ENCODE data around the gene VWA2. TPM values are rescaled to one million over a fixed set of nuclear protein-coding genes. Genes with fewer than 3 reads are reported as not detected.

The VWA2 gene
- total RNA-seq, 1 experiment from 2014 or later: not detected

DNA sequence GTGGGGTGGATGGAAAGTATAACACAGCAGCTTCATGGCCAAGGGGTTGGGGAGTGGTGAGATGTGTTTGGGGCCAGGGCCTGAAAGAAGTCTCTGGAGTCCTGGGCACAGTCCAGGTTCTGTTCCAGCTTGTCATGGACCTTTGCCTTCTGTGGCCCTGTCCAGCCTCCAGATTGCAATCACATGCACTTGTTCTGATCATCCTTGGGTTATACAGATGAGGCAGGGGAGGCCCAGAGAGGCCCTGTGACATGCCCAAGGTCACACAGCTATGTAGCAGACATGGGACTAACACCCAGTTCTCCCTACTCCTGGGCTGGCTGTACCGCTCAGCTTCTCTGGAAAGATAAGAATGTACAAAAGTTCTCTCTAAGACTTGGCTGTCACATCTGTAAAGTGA lies 11.7 kb downstream of the VWA2 start:
- DNase-seq: no peak
- Histone ChIP-seq H3K27ac (ENCODE audit: low read length) (no peak overlapping the region), H3K4me1 (ENCODE audit: low read length) (no peaks in the 10 kb centered on the region), H3K9ac (ENCODE audit: low read length) (no peak overlapping the region), H3K4me2 (ENCODE audit: low read depth, low read length, poor library complexity, severe bottlenecking) (no peak overlapping the region), H3K36me3 (ENCODE audit: insufficient read depth, low read length) (no peaks in the 10 kb centered on the region), H3K9me3 (ENCODE audit: low read length) (no peaks in the 10 kb centered on the region), H3K27me3 (ENCODE audit: low read length) (no peaks in the 10 kb centered on the region), H2AFZ (ENCODE audit: low read length) (no peak overlapping the region), H4K20me1 (ENCODE audit: insufficient read depth, low read depth, low read length) (no peaks in the 10 kb centered on the region), H3K4me3 (ENCODE audit: low read length) (no peak overlapping the region), H3K9me2 (replicated peaks; ENCODE audit: insufficient read depth, low read length) (no peaks in the 10 kb centered on the region), H3K79me2 (ENCODE audit: low read length) (no peaks in the 10 kb centered on the region)

DNA sequence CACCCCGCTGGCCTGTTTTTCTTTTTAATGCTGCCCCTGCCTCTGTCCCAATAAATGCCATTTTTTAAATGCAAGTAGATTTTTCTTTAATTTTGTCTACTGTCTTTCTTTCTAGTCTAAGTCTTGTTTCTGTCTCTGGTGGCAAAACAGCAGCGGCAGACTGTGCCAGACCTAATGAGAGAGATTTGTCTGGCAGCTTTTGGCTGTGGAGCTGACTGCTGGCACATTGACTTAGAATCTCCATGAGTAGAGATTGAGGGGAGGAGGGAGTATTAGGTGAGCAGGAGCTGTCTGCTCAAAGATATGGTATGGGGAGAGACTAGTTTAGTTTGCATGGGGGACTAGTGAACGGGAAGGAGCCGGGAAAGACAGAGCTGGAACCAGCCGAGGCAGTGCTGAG lies 13.0 kb downstream of the VWA2 start:
- no peaks in the 10 kb centered on the region for H3K9me2 ChIP-seq (replicated peaks; ENCODE audit: insufficient read depth, low read length)
- H3K4me3 ChIP-seq (ENCODE audit: low read length): no peak overlapping the region
- H3K27ac ChIP-seq (ENCODE audit: low read length): no peak overlapping the region
- no peaks in the 10 kb centered on the region for H3K79me2 ChIP-seq (ENCODE audit: low read length)
- H3K4me1 ChIP-seq (ENCODE audit: low read length): no peaks in the 10 kb centered on the region
- H3K36me3 ChIP-seq (ENCODE audit: insufficient read depth, low read length): no peaks in the 10 kb centered on the region
- no peak overlapping the region for H3K9ac ChIP-seq (ENCODE audit: low read length)
- H3K27me3 ChIP-seq (ENCODE audit: low read length): no peaks in the 10 kb centered on the region
- no peaks in the 10 kb centered on the region for H4K20me1 ChIP-seq (ENCODE audit: insufficient read depth, low read depth, low read length)
- no peaks in the 10 kb centered on the region for H3K9me3 ChIP-seq (ENCODE audit: low read length)
- no peak for DNase-seq
- H2AFZ ChIP-seq (ENCODE audit: low read length): no peak overlapping the region
- H3K4me2 ChIP-seq (ENCODE audit: low read depth, low read length, poor library complexity, severe bottlenecking): no peak overlapping the region

DNA sequence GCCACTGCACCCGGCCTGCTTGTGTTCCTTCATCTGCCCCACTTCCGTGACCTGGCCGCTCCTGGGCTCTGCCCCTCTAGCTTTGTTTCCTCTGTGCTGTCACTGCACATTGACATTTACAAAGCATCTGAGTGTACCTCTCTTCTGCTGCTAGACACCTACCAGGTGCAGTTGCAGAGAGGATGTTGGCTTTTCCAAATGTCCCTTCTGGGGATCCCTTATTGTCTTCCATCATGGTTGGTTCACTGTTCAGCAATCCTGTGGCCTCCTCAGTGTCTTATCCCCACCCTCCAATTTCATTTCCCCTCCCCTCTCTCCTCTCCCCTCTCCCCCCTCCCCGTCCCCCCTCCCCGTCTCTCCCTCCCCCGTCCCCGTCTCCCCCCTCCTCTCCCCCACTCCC lies 13.8 kb downstream of the VWA2 start:
- H3K36me3 ChIP-seq (ENCODE audit: insufficient read depth, low read length): no peaks in the 10 kb centered on the region
- H3K4me1 ChIP-seq (ENCODE audit: low read length): no peaks in the 10 kb centered on the region
- no peaks in the 10 kb centered on the region for H3K9me3 ChIP-seq (ENCODE audit: low read length)
- H3K27ac ChIP-seq (ENCODE audit: low read length): no peak overlapping the region
- no peaks in the 10 kb centered on the region for H4K20me1 ChIP-seq (ENCODE audit: insufficient read depth, low read depth, low read length)
- no peak overlapping the region for H3K9ac ChIP-seq (ENCODE audit: low read length)
- no peak overlapping the region for H3K4me3 ChIP-seq (ENCODE audit: low read length)
- no peak overlapping the region for H2AFZ ChIP-seq (ENCODE audit: low read length)
- no peaks in the 10 kb centered on the region for H3K9me2 ChIP-seq (replicated peaks; ENCODE audit: insufficient read depth, low read length)
- DNase-seq: no peak
- no peak overlapping the region for H3K4me2 ChIP-seq (ENCODE audit: low read depth, low read length, poor library complexity, severe bottlenecking)
- no peaks in the 10 kb centered on the region for H3K79me2 ChIP-seq (ENCODE audit: low read length)
- H3K27me3 ChIP-seq (ENCODE audit: low read length): no peaks in the 10 kb centered on the region

DNA sequence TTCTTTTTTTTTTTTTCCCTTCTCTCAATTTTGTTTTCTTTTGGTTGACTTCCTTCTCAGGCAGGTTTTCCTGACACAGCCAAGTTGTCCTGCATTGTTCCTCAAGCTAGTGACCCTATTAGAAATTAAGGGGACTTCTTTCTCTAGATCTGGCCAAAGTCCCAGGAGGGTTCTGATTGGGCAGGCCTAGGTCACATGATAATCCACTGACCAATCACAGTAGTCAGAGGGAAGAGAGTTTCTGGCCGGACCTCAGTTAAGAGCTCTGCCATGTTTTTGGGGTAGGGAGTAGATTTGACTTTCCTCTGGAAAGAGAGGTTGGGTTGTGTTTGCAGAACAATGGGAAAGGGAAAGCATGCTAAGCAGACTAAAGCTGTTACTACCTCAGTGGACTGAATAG lies 16.2 kb downstream of the VWA2 start:
- no peaks in the 10 kb centered on the region for H3K9me3 ChIP-seq (ENCODE audit: low read length)
- no peak for DNase-seq
- H3K27me3 ChIP-seq (ENCODE audit: low read length): no peaks in the 10 kb centered on the region
- no peaks in the 10 kb centered on the region for H3K79me2 ChIP-seq (ENCODE audit: low read length)
- H3K9me2 ChIP-seq (replicated peaks; ENCODE audit: insufficient read depth, low read length): no peaks in the 10 kb centered on the region
- no peaks in the 10 kb centered on the region for H3K4me1 ChIP-seq (ENCODE audit: low read length)
- no peak overlapping the region for H3K4me3 ChIP-seq (ENCODE audit: low read length)
- H3K4me2 ChIP-seq (ENCODE audit: low read depth, low read length, poor library complexity, severe bottlenecking): no peak overlapping the region
- no peaks in the 10 kb centered on the region for H3K36me3 ChIP-seq (ENCODE audit: insufficient read depth, low read length)
- no peaks in the 10 kb centered on the region for H4K20me1 ChIP-seq (ENCODE audit: insufficient read depth, low read depth, low read length)
- H2AFZ ChIP-seq (ENCODE audit: low read length): no peak overlapping the region
- H3K27ac ChIP-seq (ENCODE audit: low read length): no peak overlapping the region
- no peak overlapping the region for H3K9ac ChIP-seq (ENCODE audit: low read length)

GRCh38 chr10:114256008-114256765 lies 17.1 kb downstream of the VWA2 start:
- Histone ChIP-seq H3K9me3 (ENCODE audit: low read length) (no peaks in the 10 kb centered on the region), H3K27me3 (ENCODE audit: low read length) (no peaks in the 10 kb centered on the region), H3K4me1 (ENCODE audit: low read length) (no peaks in the 10 kb centered on the region), H3K4me3 (ENCODE audit: low read length) (no peak overlapping the region), H3K4me2 (ENCODE audit: low read depth, low read length, poor library complexity, severe bottlenecking) (no peak overlapping the region), H3K79me2 (ENCODE audit: low read length) (no peaks in the 10 kb centered on the region), H3K9me2 (replicated peaks; ENCODE audit: insufficient read depth, low read length) (no peaks in the 10 kb centered on the region), H2AFZ (ENCODE audit: low read length) (no peak overlapping the region), H3K36me3 (ENCODE audit: insufficient read depth, low read length) (no peaks in the 10 kb centered on the region), H4K20me1 (ENCODE audit: insufficient read depth, low read depth, low read length) (no peaks in the 10 kb centered on the region), H3K9ac (ENCODE audit: low read length) (no peak overlapping the region), H3K27ac (ENCODE audit: low read length) (no peak overlapping the region)
- DNase-seq: no peak

DNA sequence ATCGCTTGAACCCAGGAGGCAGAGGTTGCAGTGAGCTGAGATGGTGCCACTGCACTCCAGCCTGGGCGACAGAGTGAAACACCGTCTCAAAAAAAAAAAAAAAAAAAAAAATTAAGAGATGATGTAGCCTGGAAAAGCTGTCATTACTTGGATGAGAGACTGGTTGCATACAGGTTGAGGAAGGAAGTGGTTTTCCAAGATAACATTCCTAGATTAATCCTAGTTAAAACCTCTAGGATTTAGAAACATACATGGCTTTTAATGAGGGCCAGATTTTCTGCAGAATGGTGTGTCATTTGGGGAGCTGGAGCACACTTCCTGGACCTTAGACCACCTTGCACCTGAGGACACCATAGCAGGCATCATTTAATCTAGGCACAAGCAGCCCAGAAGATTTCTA lies 17.8 kb downstream of the VWA2 start:
- Histone ChIP-seq H4K20me1 (ENCODE audit: insufficient read depth, low read depth, low read length) (no peaks in the 10 kb centered on the region), H3K4me2 (ENCODE audit: low read depth, low read length, poor library complexity, severe bottlenecking) (no peak overlapping the region), H3K9me3 (ENCODE audit: low read length) (no peaks in the 10 kb centered on the region), H3K27ac (ENCODE audit: low read length) (no peak overlapping the region), H3K4me3 (ENCODE audit: low read length) (no peak overlapping the region), H3K79me2 (ENCODE audit: low read length) (no peaks in the 10 kb centered on the region), H2AFZ (ENCODE audit: low read length) (no peak overlapping the region), H3K9ac (ENCODE audit: low read length) (no peak overlapping the region), H3K36me3 (ENCODE audit: insufficient read depth, low read length) (no peaks in the 10 kb centered on the region), H3K27me3 (ENCODE audit: low read length) (no peaks in the 10 kb centered on the region), H3K9me2 (replicated peaks; ENCODE audit: insufficient read depth, low read length) (no peaks in the 10 kb centered on the region), H3K4me1 (ENCODE audit: low read length) (no peaks in the 10 kb centered on the region)
- DNase-seq: no peak

- H3K36me3 ChIP-seq (ENCODE audit: insufficient read depth, low read length): no peaks in the 10 kb centered on the region
- H3K27ac ChIP-seq (ENCODE audit: low read length): no peak overlapping the region
- no peak overlapping the region for H3K4me2 ChIP-seq (ENCODE audit: low read depth, low read length, poor library complexity, severe bottlenecking)
- H3K4me3 ChIP-seq (ENCODE audit: low read length): no peak overlapping the region
- no peaks in the 10 kb centered on the region for H3K9me3 ChIP-seq (ENCODE audit: low read length)
- no peak for DNase-seq
- H3K27me3 ChIP-seq (ENCODE audit: low read length): no peaks in the 10 kb centered on the region
- H3K9me2 ChIP-seq (replicated peaks; ENCODE audit: insufficient read depth, low read length): no peaks in the 10 kb centered on the region
- no peak overlapping the region for H3K9ac ChIP-seq (ENCODE audit: low read length)
- no peak overlapping the region for H2AFZ ChIP-seq (ENCODE audit: low read length)
- H3K4me1 ChIP-seq (ENCODE audit: low read length): no peaks in the 10 kb centered on the region
- H4K20me1 ChIP-seq (ENCODE audit: insufficient read depth, low read depth, low read length): no peaks in the 10 kb centered on the region
- H3K79me2 ChIP-seq (ENCODE audit: low read length): no peaks in the 10 kb centered on the region
These were observed 18.4 kb downstream of the VWA2 start for GRCh38 chr10:114257498-114257897.

DNA sequence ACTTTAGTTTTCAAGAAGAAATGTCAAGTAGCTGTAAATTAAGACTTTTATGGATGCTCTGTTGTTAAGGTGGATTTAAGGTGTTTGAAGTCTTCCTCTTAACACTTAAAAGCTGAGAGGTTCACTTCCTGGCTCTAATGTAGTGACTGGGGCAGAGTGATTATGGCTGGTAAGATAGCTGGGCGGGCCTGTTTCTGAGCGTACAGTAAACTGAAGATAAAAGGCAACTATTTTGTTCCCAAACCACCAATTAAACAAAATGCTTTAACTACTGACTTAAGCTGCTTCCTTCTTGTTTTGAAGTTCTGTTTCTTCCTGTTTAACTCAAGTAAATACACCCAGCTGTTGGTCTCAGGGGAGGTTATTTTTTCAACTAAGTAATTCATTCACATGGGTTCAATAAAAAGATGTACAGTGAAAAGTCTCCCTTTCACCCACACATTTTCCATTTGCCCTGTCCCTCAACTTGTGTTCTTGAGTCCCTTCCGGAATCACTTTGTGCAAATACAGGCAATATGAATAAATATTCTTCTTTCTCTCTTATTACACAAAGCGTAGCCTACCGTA lies 19.3 kb downstream of the VWA2 start:
- H3K4me2 ChIP-seq (ENCODE audit: low read depth, low read length, poor library complexity, severe bottlenecking): no peak overlapping the region
- H3K36me3 ChIP-seq (ENCODE audit: insufficient read depth, low read length): no peaks in the 10 kb centered on the region
- no peak for DNase-seq
- no peak overlapping the region for H2AFZ ChIP-seq (ENCODE audit: low read length)
- H3K9ac ChIP-seq (ENCODE audit: low read length): no peak overlapping the region
- H3K9me2 ChIP-seq (replicated peaks; ENCODE audit: insufficient read depth, low read length): no peaks in the 10 kb centered on the region
- no peak overlapping the region for H3K27ac ChIP-seq (ENCODE audit: low read length)
- no peaks in the 10 kb centered on the region for H3K27me3 ChIP-seq (ENCODE audit: low read length)
- H3K9me3 ChIP-seq (ENCODE audit: low read length): no peaks in the 10 kb centered on the region
- H3K79me2 ChIP-seq (ENCODE audit: low read length): no peaks in the 10 kb centered on the region
- no peak overlapping the region for H3K4me3 ChIP-seq (ENCODE audit: low read length)
- H3K4me1 ChIP-seq (ENCODE audit: low read length): no peaks in the 10 kb centered on the region
- no peaks in the 10 kb centered on the region for H4K20me1 ChIP-seq (ENCODE audit: insufficient read depth, low read depth, low read length)

All from Karpas-422 (cell line).